Thyroid gland (tissue), 4 donors: ENCODE data around the gene SKP1.

ENCODE experiments used
- CTCF ChIP-seq, 6 experiments: fragments of 200-600 bp in 3 of 6; fragments of 450-650 bp in 3 of 6; sonication (generic) in 3 of 6; IDR thresholded peaks; one replicate each; pipeline ENCODE4 v1.5.1; 2016 to 2019; ENCODE audit warnings: antibody characterized with exemption in 6 of 6, mild to moderate bottlenecking in 2 of 6, inconsistent platforms in 1 of 6, moderate library complexity in 1 of 6
- POLR2A ChIP-seq, 2 donors: fragments of 450-650 bp; IDR thresholded peaks; one replicate each; pipeline ENCODE4 v1.6.1; 2017; ENCODE audit warnings: antibody characterized with exemption in 2 of 2, mild to moderate bottlenecking in 2 of 2, moderate library complexity in 1 of 2

GRCh38 chr5:134131578-134132350, 45.0 kb downstream of the SKP1 start:
- TF ChIP-seq CTCF (IDR thresholded peaks at IDR 0.05), result no peak
- no peak for TF ChIP-seq POLR2A (IDR thresholded peaks at IDR 0.05)
